ENCODE results near the gene AKNA.
"Not testable (repeated sequence)": the region's sequence is repeated elsewhere in the genome, so short reads cannot be mapped to it uniquely, and the experiment has no call there.

Gene AKNA

GRCh38 chr9:114330636-114331035 lies 57.1 kb downstream of the AKNA start:
- no peak for TF ChIP-seq CTCF (conservative IDR thresholded peaks at IDR 0.05; ENCODE audit: low read depth, low read length)
- no peak overlapping the region for H3K4me3 ChIP-seq (ENCODE audit: low read length)
- DNase-seq (ENCODE audit: low read depth), result no peak

DNA sequence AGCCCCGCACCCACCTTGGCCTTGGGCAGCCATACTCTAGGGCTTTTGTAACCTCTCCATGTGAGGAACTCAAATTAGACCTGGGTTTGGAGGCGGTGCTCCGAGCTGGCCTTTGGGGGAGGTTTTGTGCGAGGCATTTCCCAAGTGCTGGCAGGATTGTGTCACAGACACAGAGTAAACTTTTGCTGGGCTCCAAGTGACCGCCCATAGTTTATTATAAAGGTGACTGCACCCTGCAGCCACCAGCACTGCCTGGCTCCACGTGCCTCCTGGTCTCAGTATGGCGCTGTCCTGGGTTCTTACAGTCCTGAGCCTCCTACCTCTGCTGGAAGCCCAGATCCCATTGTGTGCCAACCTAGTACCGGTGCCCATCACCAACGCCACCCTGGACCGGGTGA lies 58.2 kb downstream of the AKNA start, which contains the start of gene ORM2:
Gene ORM2, plus strand, starts transcription at position 245 of the 398 bp plus-strand sequence. Its CDS starts 36 bp downstream, at position 281.
- not testable (repeated sequence) for H3K4me3 ChIP-seq (ENCODE audit: low read length); DNase-seq (ENCODE audit: low read depth)

DNA sequence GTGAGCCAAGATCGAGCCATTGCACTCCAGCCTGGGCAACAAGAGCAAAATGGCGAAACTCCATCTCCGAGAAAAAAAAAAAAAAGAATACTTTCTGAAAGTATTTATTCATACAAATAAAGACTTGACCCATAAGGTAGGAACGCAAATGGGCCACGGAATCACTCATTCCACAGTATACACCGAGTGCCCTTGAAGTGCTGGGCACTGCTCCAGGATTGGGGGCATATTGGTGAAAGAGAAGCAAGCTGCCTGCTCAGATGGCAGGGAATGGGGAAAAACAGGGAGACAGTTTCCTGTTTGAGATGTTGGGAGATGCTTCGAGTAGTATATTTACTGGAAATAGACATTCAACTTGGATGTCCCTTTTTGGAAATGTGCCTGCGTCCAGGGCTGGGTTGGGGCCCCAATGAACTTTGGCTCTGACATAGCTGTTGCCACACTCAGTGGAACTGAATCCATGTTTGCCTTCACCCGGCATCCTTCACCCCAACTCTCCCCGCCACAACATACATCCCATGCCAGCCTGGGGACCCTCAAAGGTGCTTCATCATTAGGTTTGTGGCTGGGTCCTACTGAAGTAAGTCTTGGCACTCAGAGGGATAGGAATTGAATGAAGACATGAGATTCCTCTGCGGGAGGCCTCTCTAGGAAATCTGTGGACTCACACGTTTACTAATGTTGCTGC lies 58.7 kb downstream of the AKNA start:
- DNase-seq (ENCODE audit: low read depth), result not testable (repeated sequence)

GRCh38 chr9:114328357-114328820 lies 59.4 kb downstream of the AKNA start:
- not testable (repeated sequence) for DNase-seq (ENCODE audit: low read depth); H3K4me3 ChIP-seq (ENCODE audit: low read length)

More for the DNA sequence above, 58.7 kb downstream of the AKNA start:
- not testable (repeated sequence) for H3K4me3 ChIP-seq (ENCODE audit: low read length)

DNA sequence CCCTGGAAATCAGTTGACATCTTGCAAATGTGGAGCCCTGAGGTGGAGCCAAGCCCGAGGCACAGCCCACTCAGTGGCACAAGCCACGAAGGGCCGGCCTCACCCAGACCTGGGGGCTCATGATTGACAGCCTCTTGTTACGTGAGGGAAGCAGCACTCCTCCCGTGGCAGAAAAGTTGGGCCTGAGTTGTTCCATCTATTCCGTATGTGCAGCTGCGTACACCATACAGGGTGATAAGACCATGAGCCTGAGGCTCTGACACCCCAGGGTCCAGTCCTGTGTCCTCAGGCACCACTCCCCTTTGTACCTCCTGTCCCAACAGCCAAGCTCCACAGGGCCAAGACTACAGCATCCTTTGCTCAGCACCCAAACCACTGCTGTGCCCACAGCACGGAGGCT lies 60.0 kb downstream of the AKNA start:
- DNase-seq (ENCODE audit: low read depth), result no peak

GRCh38 chr9:114325684-114326254 lies 62.0 kb downstream of the AKNA start:
- DNase-seq (ENCODE audit: low read depth); H3K4me3 ChIP-seq (ENCODE audit: low read length): not testable (repeated sequence)

More for the DNA sequence above, 60.0 kb downstream of the AKNA start:
- no peak for TF ChIP-seq CTCF (conservative IDR thresholded peaks at IDR 0.05; ENCODE audit: low read depth, low read length)
- H3K4me3 ChIP-seq (ENCODE audit: low read length), result no peak overlapping the region

DNA sequence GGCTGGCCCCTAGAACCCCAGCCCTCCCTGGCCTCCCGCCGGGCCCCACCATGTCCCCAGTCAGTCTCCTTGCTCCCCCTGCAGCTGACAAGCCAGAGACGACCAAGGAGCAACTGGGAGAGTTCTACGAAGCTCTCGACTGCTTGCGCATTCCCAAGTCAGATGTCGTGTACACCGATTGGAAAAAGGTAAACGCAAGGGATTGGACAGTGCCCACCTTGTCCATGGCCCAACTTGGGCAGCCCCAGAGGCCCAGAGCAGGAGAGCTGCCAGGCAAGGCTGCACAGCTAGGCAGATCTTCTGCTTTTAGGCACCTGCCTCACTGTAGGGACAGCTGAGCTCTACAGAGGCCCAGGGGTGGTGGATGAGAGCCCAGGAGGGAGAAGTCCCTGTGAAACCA lies 62.8 kb downstream of the AKNA start:
- H3K4me3 ChIP-seq (ENCODE audit: low read length); DNase-seq (ENCODE audit: low read depth): not testable (repeated sequence)

GRCh38 chr9:114324492-114324891 lies 63.3 kb downstream of the AKNA start:
- no peak overlapping the region for H3K4me3 ChIP-seq (ENCODE audit: low read length)
- no peak for TF ChIP-seq CTCF (conservative IDR thresholded peaks at IDR 0.05; ENCODE audit: low read depth, low read length)
- DNase-seq (ENCODE audit: low read depth), result no peak

- DNase-seq (ENCODE audit: low read depth); H3K4me3 ChIP-seq (ENCODE audit: low read length): not testable (repeated sequence)
These were observed 63.9 kb downstream of the AKNA start for GRCh38 chr9:114323849-114324248.

DNA sequence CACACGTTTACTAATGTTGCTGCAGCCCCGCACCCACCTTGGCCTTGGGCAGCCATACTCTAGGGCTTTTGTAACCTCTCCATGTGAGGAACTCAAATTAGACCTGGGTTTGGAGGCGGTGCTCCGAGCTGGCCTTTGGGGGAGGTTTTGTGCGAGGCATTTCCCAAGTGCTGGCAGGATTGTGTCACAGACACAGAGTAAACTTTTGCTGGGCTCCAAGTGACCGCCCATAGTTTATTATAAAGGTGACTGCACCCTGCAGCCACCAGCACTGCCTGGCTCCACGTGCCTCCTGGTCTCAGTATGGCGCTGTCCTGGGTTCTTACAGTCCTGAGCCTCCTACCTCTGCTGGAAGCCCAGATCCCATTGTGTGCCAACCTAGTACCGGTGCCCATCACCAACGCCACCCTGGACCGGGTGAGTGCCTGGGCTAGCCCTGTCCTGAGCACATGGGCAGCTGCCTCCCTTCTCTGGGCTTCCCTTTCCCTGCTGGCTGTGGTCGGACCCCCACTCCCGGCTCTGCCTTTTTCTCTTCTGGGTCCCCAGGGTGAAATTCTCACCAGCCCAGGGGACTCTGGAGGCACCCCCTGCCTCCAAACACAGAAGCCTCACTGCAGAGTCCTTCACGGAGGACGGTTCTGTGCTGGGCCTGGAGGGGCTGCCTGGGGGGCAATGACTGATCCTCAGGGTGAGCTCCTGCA lies 64.8 kb downstream of the AKNA start, which contains the start of gene ORM1:
Gene ORM1, plus strand, starts transcription at position 268 of the 701 bp plus-strand sequence. Its CDS starts 36 bp downstream, at position 304.
- not testable (repeated sequence) for H3K4me3 ChIP-seq (ENCODE audit: low read length); DNase-seq (ENCODE audit: low read depth)

DNA sequence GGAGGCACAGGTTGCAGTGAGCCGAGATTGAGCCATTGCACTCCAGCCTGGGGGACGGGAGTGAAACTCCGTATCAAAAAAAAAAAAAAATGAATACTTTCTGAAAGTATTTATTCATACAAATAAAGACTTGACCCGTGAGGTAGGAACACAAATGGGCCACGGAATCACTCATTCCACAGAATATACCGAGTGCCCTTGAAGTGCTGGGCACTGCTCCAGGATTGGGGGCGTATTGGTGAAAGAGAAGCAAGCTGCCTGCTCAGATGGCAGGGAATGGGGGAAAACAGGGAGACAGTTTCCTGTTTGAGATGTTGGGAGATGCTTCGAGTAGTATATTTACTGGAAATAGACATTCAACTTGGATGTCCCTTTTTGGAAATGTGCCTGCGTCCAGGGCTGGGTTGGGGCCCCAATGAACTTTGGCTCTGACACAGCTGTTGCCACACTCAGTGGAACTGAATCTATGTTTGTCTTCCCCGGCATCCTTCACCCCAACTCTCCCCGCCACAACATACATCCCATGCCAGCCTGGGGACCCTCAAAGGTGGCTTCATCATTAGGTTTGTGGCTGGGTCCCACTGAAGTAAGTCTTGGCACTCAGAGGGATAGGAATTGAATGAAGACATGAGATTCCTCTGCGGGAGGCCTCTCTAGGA lies 65.5 kb downstream of the AKNA start:
- DNase-seq (ENCODE audit: low read depth); H3K4me3 ChIP-seq (ENCODE audit: low read length): not testable (repeated sequence)
